Thyroid gland (tissue), 4 donors: ENCODE measurements around the gene DDX39B. TPM values are rescaled to one million over a fixed set of nuclear protein-coding genes. Genes with fewer than 3 reads are reported as not detected.

Experiments
- DNase-seq, 2 donors: peaks; one replicate each; pipeline ENCODE4 v3.0.0-alpha.2; 2019
- H3K27ac ChIP-seq, 3 donors: fragments of 200-600 bp; sonication (generic); 1 replicate in 2 of 3; 2 replicates in 1 of 3; pipeline ENCODE4 v1.5.1; 2016 to 2019; ENCODE audit warnings: mild to moderate bottlenecking in 1 of 3, moderate library complexity in 1 of 3
- H3K27me3 ChIP-seq: fragments of 200-600 bp; sonication (generic); one replicate; pipeline ENCODE4 v1.5.1; 2019
- H3K36me3 ChIP-seq, 2 donors: fragments of 200-600 bp; sonication (generic); one replicate each; pipeline ENCODE4 v1.5.1; 2016 to 2019
- H3K4me1 ChIP-seq, 2 donors: fragments of 200-600 bp; sonication (generic); one replicate each; pipeline ENCODE4 v1.5.1; 2017 to 2019
- H3K4me3 ChIP-seq, 3 donors: fragments of 200-600 bp; sonication (generic); replicated peaks in 1 of 3; 1 replicate in 2 of 3; 2 replicates in 1 of 3; pipeline ENCODE4 v1.5.1; 2016; ENCODE audit warnings: mild to moderate bottlenecking in 1 of 3
- H3K9me3 ChIP-seq: fragments of 200-600 bp; sonication (generic); one replicate; pipeline ENCODE4 v1.5.1; 2017
- CTCF ChIP-seq, 6 experiments: fragments of 200-600 bp in 3 of 6; fragments of 450-650 bp in 3 of 6; sonication (generic) in 3 of 6; IDR thresholded peaks; one replicate each; pipeline ENCODE4 v1.5.1; 2016 to 2019; ENCODE audit warnings: antibody characterized with exemption in 6 of 6, mild to moderate bottlenecking in 2 of 6, inconsistent platforms in 1 of 6, moderate library complexity in 1 of 6
- POLR2A ChIP-seq, 2 donors: fragments of 450-650 bp; IDR thresholded peaks; one replicate each; pipeline ENCODE4 v1.6.1; 2017; ENCODE audit warnings: antibody characterized with exemption in 2 of 2, mild to moderate bottlenecking in 2 of 2, moderate library complexity in 1 of 2
- WGBS, 2 donors: methylation state at CpG; one replicate each; pipeline ENCODE4 v1.1.5; 2017; 5-methylcytosine and 5-hydroxymethylcytosine counted together
- intact Hi-C: fragments of 100-400 bp; cut with DNase I; formaldehyde crosslinking; loops from one replicate; pipeline ENCODE4 v1.15.1; 2023
- total RNA-seq, 4 donors: library from RNA; depleted of rRNA; stranded (reverse); fragments of >200 nt; gene quantifications; one replicate each; pipeline ENCODE4 v1.2.3, GENCODE V29; 2016

The DDX39B gene
- total RNA-seq, 4 donors from 2014 or later: 296 to 339 (median 314) TPM

GRCh38 chr6:31532644-31533454 is 9.0 kb downstream of the DDX39B start:
- Histone ChIP-seq H3K4me3 (no peak overlapping the region), H3K9me3 (no peaks in the 10 kb centered on the region), H3K27ac (no peak overlapping the region), H3K36me3 (peaks cover 78 to 83% of the 10 kb centered on the region in 2 donors), H3K27me3 (no peaks in the 10 kb centered on the region), H3K4me1 (no peaks in the 10 kb centered on the region)
- no peak for TF ChIP-seq CTCF (IDR thresholded peaks at IDR 0.05)
- TF ChIP-seq POLR2A (IDR thresholded peaks at IDR 0.05): peak in 1 of 2 donors; percentile 3
- intact Hi-C loops: no loop called here
- 68 to 77% methylated on average over 9 of the region's 9 CpGs for WGBS, 2 donors
- DNase-seq: no peak

GRCh38 chr6:31531771-31532643 is 9.8 kb downstream of the DDX39B start:
- Histone ChIP-seq H3K4me3 (no peak overlapping the region), H3K36me3 (peaks cover 69 to 75% of the 10 kb centered on the region in 2 donors), H3K4me1 (no peaks in the 10 kb centered on the region), H3K27ac (no peak overlapping the region), H3K27me3 (no peaks in the 10 kb centered on the region), H3K9me3 (no peaks in the 10 kb centered on the region)
- TF ChIP-seq CTCF (IDR thresholded peaks at IDR 0.05) (no peak), POLR2A (IDR thresholded peaks at IDR 0.05) (no peak)
- 78 to 79% methylated on average over 9 of the region's 9 CpGs for WGBS, 2 donors
- DNase-seq: no peak
- intact Hi-C loops: no loop called here

GRCh38 chr6:31531162-31531561 is 10.6 kb downstream of the DDX39B start:
- intact Hi-C loops: no loop called here
- H3K27ac ChIP-seq: no peak overlapping the region
- WGBS, 2 donors: 90 to 92% methylated on average over 7 of the region's 7 CpGs
- no peaks in the 10 kb centered on the region for H3K4me1 ChIP-seq
- no peak overlapping the region for H3K4me3 ChIP-seq
- TF ChIP-seq POLR2A (IDR thresholded peaks at IDR 0.05): no peak
- TF ChIP-seq CTCF (IDR thresholded peaks at IDR 0.05): no peak
- peaks cover 61 to 67% of the 10 kb centered on the region in 2 donors for H3K36me3 ChIP-seq
- no peaks in the 10 kb centered on the region for H3K9me3 ChIP-seq
- no peaks in the 10 kb centered on the region for H3K27me3 ChIP-seq
- no peak for DNase-seq

- H3K4me1 ChIP-seq: no peaks in the 10 kb centered on the region
- H3K9me3 ChIP-seq: no peaks in the 10 kb centered on the region
- DNase-seq: no peak
- TF ChIP-seq POLR2A (IDR thresholded peaks at IDR 0.05) (no peak), CTCF (IDR thresholded peaks at IDR 0.05) (no peak)
- H3K27ac ChIP-seq: no peak overlapping the region
- H3K4me3 ChIP-seq: no peak overlapping the region
- peaks cover 56 to 62% of the 10 kb centered on the region in 2 donors for H3K36me3 ChIP-seq
- no peaks in the 10 kb centered on the region for H3K27me3 ChIP-seq
- intact Hi-C loops: no loop called here
- 77 to 84% methylated on average over 5 of the region's 6 CpGs for WGBS, 2 donors
Measured at GRCh38 chr6:31530659-31531058, 11.1 kb downstream of the DDX39B start.
